Neural crest cell (in vitro differentiated cells): ENCODE data around the gene ZNF536. TPM values are rescaled to one million over a fixed set of nuclear protein-coding genes. Genes with fewer than 3 reads are reported as not detected.
"Not testable (repeated sequence)": the region's sequence is repeated elsewhere in the genome, so short reads cannot be mapped to it uniquely, and the experiment has no call there.

ENCODE experiments used
- DNase-seq: peaks from one replicate; pipeline ENCODE4 v3.0.0; 2021; ENCODE audit warnings: low read depth, mixed read lengths, low spot score
- H3K27ac Mint-ChIP-seq: one replicate; pipeline ENCODE4 v1.8.0; 2021; ENCODE audit warnings: mild to moderate bottlenecking, mixed read lengths; ENCODE audit not compliant: unreplicated experiment
- H3K27me3 Mint-ChIP-seq: 2 replicates; pipeline ENCODE4 v1.8.0; 2021; ENCODE audit warnings: low read depth, mild to moderate bottlenecking, mixed read lengths
- H3K36me3 Mint-ChIP-seq: 2 replicates; pipeline ENCODE4 v1.8.0; 2021; ENCODE audit warnings: low read depth, mild to moderate bottlenecking, mixed read lengths
- H3K4me1 Mint-ChIP-seq: 2 replicates; pipeline ENCODE4 v1.8.0; 2021; ENCODE audit warnings: mixed read lengths
- H3K4me3 Mint-ChIP-seq: one replicate; pipeline ENCODE4 v1.8.0; 2021; ENCODE audit warnings: mild to moderate bottlenecking, mixed read lengths
- H3K9me3 Mint-ChIP-seq: 2 replicates; pipeline ENCODE4 v1.8.0; 2021; ENCODE audit warnings: mixed read lengths
- total RNA-seq: library from RNA; stranded (reverse); gene quantifications from 2 replicates; pipeline ENCODE4 v1.2.1, GENCODE V29; 2021
- TF ChIP-seq, protein P1 (sequence below): fragments of 200-600 bp; sonication (generic); conservative IDR thresholded peaks from 2 replicates; pipeline ENCODE4 v1.5.0; 2021; ENCODE audit warnings: antibody characterized with exemption, mild to moderate bottlenecking

ZNF536 gene
- total RNA-seq, 1 donor from 2014 or later, result 22.0 TPM

DNA sequence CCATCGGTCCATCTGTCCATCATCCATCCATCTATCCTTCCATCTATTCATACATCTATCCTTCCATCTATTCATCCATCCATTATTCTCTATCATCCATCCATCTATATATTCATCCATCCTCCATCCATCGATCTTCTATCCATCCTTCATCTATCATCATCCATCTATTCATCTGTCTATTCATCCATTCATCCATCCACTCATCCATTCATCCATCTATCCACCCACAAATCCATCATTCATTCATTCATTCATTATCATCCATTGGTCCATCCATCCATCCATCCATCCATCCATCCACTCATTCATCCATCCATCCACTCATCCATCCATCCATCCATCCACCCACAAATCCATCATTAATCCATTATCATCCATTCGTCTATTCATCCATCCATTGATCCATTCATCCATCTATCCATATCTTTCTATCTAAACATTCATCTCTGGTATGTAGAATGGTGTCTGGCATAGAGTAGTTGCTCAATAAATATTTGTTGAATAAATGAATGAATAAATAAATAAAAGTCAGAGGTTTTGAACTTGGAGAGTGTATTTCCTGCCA is 36.6 kb downstream of the ZNF536 start:
- H3K4me3 Mint-ChIP-seq, result no peak overlapping the region
- DNase-seq, result no peak
- peaks cover 2% of the 10 kb centered on the region for H3K36me3 Mint-ChIP-seq
- no peak overlapping the region for H3K27ac Mint-ChIP-seq
- TF ChIP-seq, protein P1, sequence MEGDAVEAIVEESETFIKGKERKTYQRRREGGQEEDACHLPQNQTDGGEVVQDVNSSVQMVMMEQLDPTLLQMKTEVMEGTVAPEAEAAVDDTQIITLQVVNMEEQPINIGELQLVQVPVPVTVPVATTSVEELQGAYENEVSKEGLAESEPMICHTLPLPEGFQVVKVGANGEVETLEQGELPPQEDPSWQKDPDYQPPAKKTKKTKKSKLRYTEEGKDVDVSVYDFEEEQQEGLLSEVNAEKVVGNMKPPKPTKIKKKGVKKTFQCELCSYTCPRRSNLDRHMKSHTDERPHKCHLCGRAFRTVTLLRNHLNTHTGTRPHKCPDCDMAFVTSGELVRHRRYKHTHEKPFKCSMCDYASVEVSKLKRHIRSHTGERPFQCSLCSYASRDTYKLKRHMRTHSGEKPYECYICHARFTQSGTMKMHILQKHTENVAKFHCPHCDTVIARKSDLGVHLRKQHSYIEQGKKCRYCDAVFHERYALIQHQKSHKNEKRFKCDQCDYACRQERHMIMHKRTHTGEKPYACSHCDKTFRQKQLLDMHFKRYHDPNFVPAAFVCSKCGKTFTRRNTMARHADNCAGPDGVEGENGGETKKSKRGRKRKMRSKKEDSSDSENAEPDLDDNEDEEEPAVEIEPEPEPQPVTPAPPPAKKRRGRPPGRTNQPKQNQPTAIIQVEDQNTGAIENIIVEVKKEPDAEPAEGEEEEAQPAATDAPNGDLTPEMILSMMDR, result no peak
- H3K27me3 Mint-ChIP-seq, result peaks cover 21% of the 10 kb centered on the region
- H3K9me3 Mint-ChIP-seq, result no peaks in the 10 kb centered on the region
- peaks cover 15% of the 10 kb centered on the region for H3K4me1 Mint-ChIP-seq

DNA sequence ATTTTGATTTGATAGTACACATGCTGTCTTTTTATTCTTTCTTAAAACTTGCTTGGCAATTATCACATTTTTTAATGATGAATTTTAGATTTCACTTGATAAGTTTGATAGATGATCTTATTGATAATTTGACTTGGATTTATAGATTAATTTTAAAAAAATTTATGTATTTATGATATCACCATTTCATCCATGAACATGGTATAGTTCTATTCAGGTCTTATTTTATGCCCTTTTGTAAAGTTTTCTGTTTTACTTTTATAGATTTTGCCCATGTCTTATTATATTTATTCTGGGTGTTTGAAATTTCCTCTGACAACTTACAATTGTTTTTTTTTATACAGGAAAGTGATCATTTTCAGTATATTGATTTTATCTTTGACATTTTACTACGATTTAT is 39.5 kb downstream of the ZNF536 start:
- Mint-ChIP-seq H3K36me3 (no peaks in the 10 kb centered on the region), H3K4me1 (peaks cover under 1% of the 10 kb centered on the region), H3K4me3 (no peak overlapping the region), H3K27ac (no peak overlapping the region), H3K27me3 (peaks cover 14% of the 10 kb centered on the region), H3K9me3 (peaks cover 2% of the 10 kb centered on the region)
- TF ChIP-seq, protein P1, result no peak
- DNase-seq, result no peak

DNA sequence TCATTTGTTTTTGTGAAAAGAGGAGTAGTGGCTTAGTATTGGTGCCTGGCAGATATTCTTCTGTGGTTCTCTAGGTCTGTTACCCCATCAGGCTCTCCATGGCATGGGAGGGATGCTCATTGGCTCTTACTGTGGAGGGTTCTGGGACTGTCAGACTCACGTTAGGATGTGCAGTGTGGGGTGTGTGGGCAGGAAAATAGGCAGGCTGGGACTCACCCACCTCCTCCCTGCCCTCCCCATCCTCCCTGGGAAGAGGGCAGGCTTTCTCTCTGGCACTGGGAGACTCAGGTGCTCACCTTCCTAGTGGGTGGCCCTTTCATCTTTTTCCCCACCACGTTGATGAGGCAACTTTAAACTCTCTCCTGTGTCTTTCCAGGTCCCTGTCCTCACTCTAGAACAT is 44.2 kb downstream of the ZNF536 start:
- Mint-ChIP-seq H3K9me3 (peaks cover 2% of the 10 kb centered on the region), H3K36me3 (no peaks in the 10 kb centered on the region), H3K4me1 (no peaks in the 10 kb centered on the region), H3K27ac (no peak overlapping the region), H3K4me3 (no peak overlapping the region), H3K27me3 (peaks cover 8% of the 10 kb centered on the region)
- TF ChIP-seq, protein P1, result no peak
- no peak for DNase-seq

- H3K4me1 Mint-ChIP-seq, H3K27ac Mint-ChIP-seq, DNase-seq, H3K36me3 Mint-ChIP-seq, H3K4me3 Mint-ChIP-seq, H3K27me3 Mint-ChIP-seq, H3K9me3 Mint-ChIP-seq: not testable (repeated sequence)
Measured at GRCh38 chr19:30417166-30417565, 45.0 kb downstream of the ZNF536 start.

GRCh38 chr19:30419568-30420180 is 47.5 kb downstream of the ZNF536 start:
- Mint-ChIP-seq H3K27ac (no peak overlapping the region), H3K27me3 (peaks cover 4% of the 10 kb centered on the region), H3K9me3 (peaks cover 2% of the 10 kb centered on the region), H3K4me1 (no peaks in the 10 kb centered on the region), H3K4me3 (no peak overlapping the region), H3K36me3 (peaks cover 3% of the 10 kb centered on the region)
- no peak for DNase-seq
- TF ChIP-seq, protein P1, result no peak

DNA sequence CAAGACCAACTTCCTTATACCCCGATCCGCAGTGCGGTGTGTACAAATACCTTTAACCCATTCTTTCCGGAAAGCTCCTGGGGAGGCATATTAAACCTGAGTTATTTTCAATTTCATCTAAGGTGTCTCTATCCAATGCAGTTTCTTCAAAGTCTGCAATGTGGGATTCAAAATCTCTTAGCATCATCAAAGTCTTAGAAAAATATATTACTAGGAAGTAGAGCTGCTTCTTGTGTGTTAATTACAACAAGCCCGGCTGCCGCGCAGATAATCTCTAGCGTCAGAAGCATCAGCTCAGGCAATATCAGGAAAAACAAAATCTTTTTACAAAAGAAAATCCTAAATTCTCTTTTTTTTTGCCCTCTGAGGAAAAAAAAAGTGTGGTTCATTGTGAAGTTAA is 48.1 kb downstream of the ZNF536 start:
- H3K36me3 Mint-ChIP-seq, result peaks cover 3% of the 10 kb centered on the region
- no peak overlapping the region for H3K4me3 Mint-ChIP-seq
- no peaks in the 10 kb centered on the region for H3K4me1 Mint-ChIP-seq
- H3K27me3 Mint-ChIP-seq, result peaks cover 4% of the 10 kb centered on the region
- H3K9me3 Mint-ChIP-seq, result peaks cover 2% of the 10 kb centered on the region
- H3K27ac Mint-ChIP-seq, result no peak overlapping the region
- TF ChIP-seq, protein P1, result no peak
- no peak for DNase-seq
